Liver (tissue), 9 donors: ENCODE measurements around the gene PGM3. TPM values are rescaled to one million over a fixed set of nuclear protein-coding genes. Genes with fewer than 3 reads are reported as not detected.

ENCODE experiments used
- DNase-seq: peaks from one replicate; pipeline ENCODE4 v3.0.0-alpha.2; 2017; ENCODE audit warnings: low spot score
- H3K27ac ChIP-seq, 2 donors: one replicate each; pipeline ENCODE4 v1.7.0; 2013; ENCODE audit warnings: inconsistent platforms in 2 of 2, low read length in 2 of 2, control low read depth in 1 of 2, low read depth in 1 of 2, mild to moderate bottlenecking in 1 of 2
- H3K27me3 ChIP-seq, 4 donors: one replicate each; pipeline versions ENCODE4 v1.6.1 to v1.7.0; 2013; ENCODE audit warnings: low read length in 3 of 4, inconsistent platforms in 1 of 4, mild to moderate bottlenecking in 1 of 4, moderate library complexity in 1 of 4; ENCODE audit not compliant: control insufficient read depth in 4 of 4, insufficient read depth in 4 of 4
- H3K36me3 ChIP-seq, 4 donors: one replicate each; pipeline versions ENCODE4 v1.6.1 to v1.7.0; 2013; ENCODE audit warnings: low read length in 3 of 4, mild to moderate bottlenecking in 3 of 4, low read depth in 1 of 4, moderate library complexity in 1 of 4; ENCODE audit not compliant: control insufficient read depth in 4 of 4, insufficient read depth in 3 of 4
- H3K4me1 ChIP-seq, 4 donors: one replicate each; pipeline versions ENCODE4 v1.6.1 to v1.7.0; 2013; ENCODE audit warnings: low read length in 3 of 4, mild to moderate bottlenecking in 3 of 4, moderate library complexity in 1 of 4; ENCODE audit not compliant: control insufficient read depth in 4 of 4, insufficient read depth in 4 of 4
- H3K4me3 ChIP-seq, 3 donors: one replicate each; pipeline versions ENCODE4 v1.6.1 to v1.7.0; 2013; ENCODE audit warnings: low read length in 3 of 3, control low read depth in 1 of 3, low read depth in 1 of 3, mild to moderate bottlenecking in 1 of 3
- H3K9ac ChIP-seq, 2 donors: one replicate each; pipeline ENCODE4 v1.7.0; 2013; ENCODE audit warnings: low read length in 2 of 2, mild to moderate bottlenecking in 2 of 2, moderate library complexity in 2 of 2, control low read depth in 1 of 2, low read depth in 1 of 2
- H3K9me3 ChIP-seq, 4 donors: one replicate each; pipeline versions ENCODE4 v1.6.1 to v1.7.0; 2013; ENCODE audit warnings: low read length in 3 of 4; ENCODE audit not compliant: control insufficient read depth in 4 of 4
- ATF3 ChIP-seq: IDR thresholded peaks from 2 replicates; pipeline ENCODE4 v1.6.1; 2016; ENCODE audit warnings: antibody characterized with exemption
- CTCF ChIP-seq: fragments of 150-350 bp; IDR thresholded peaks from 2 replicates; pipeline ENCODE4 v1.5.1; 2017; ENCODE audit warnings: improper control_type of control experiment, low read depth, low read length; ENCODE audit not compliant: missing input control
- EGR1 ChIP-seq, 2 donors: IDR thresholded peaks; 2 replicates each; pipeline ENCODE4 v1.6.1; 2016 to 2018; ENCODE audit warnings: antibody characterized with exemption in 2 of 2, low read depth in 2 of 2
- FOXA1 ChIP-seq: IDR thresholded peaks from 2 replicates; pipeline ENCODE4 v1.6.1; 2016; ENCODE audit warnings: antibody characterized with exemption
- FOXA2 ChIP-seq: IDR thresholded peaks from 2 replicates; pipeline ENCODE4 v1.6.1; 2016; ENCODE audit warnings: antibody characterized with exemption
- GABPA ChIP-seq, 2 donors: IDR thresholded peaks in 1 of 2; conservative IDR thresholded peaks in 1 of 2; 2 replicates each; pipeline ENCODE4 v1.6.1; 2016; ENCODE audit warnings: antibody characterized with exemption in 2 of 2, mild to moderate bottlenecking in 1 of 2, moderate library complexity in 1 of 2
- HNF4A ChIP-seq, 2 donors: conservative IDR thresholded peaks; 2 replicates each; pipeline ENCODE4 v1.6.1; 2016; ENCODE audit warnings: antibody characterized with exemption in 2 of 2, mild to moderate bottlenecking in 2 of 2
- HNF4G ChIP-seq: IDR thresholded peaks from 2 replicates; pipeline ENCODE4 v1.6.1; 2016; ENCODE audit warnings: antibody characterized with exemption
- JUND ChIP-seq, 2 donors: IDR thresholded peaks; 2 replicates each; pipeline ENCODE4 v1.6.1; 2016; ENCODE audit warnings: antibody characterized with exemption in 2 of 2
- MAX ChIP-seq: IDR thresholded peaks from 2 replicates; pipeline ENCODE4 v1.6.1; 2016; ENCODE audit warnings: antibody characterized with exemption
- NR2F2 ChIP-seq: IDR thresholded peaks from 2 replicates; pipeline ENCODE4 v1.6.1; 2016; ENCODE audit warnings: antibody characterized with exemption
- RAD21 ChIP-seq, 2 donors: IDR thresholded peaks; 2 replicates each; pipeline ENCODE4 v1.6.1; 2016; ENCODE audit warnings: antibody characterized with exemption in 2 of 2, mild to moderate bottlenecking in 2 of 2
- REST ChIP-seq: IDR thresholded peaks from 2 replicates; pipeline ENCODE4 v1.6.1; 2016; ENCODE audit warnings: antibody characterized with exemption, mild to moderate bottlenecking
- RXRA ChIP-seq, 2 donors: IDR thresholded peaks; 2 replicates each; pipeline ENCODE4 v1.6.1; 2017 to 2018; ENCODE audit warnings: antibody characterized with exemption in 2 of 2, mild to moderate bottlenecking in 1 of 2
- SP1 ChIP-seq: IDR thresholded peaks from 2 replicates; pipeline ENCODE4 v1.6.1; 2018; ENCODE audit warnings: antibody characterized with exemption, mild to moderate bottlenecking
- TAF1 ChIP-seq: conservative IDR thresholded peaks from 2 replicates; pipeline ENCODE4 v1.6.1; 2016; ENCODE audit warnings: antibody characterized with exemption, mild to moderate bottlenecking
- YY1 ChIP-seq: IDR thresholded peaks from 2 replicates; pipeline ENCODE4 v1.6.1; 2016; ENCODE audit warnings: antibody characterized with exemption, mild to moderate bottlenecking
- ZBTB33 ChIP-seq: IDR thresholded peaks from 2 replicates; pipeline ENCODE4 v1.6.1; 2016; ENCODE audit warnings: antibody characterized with exemption
- WGBS: extraction: QIAGEN DNeasy Blood & Tissue Kit; methylation state at CpG from one replicate; pipeline ENCODE4 v1.1.7; 2013; 5-methylcytosine and 5-hydroxymethylcytosine counted together
- polyA plus RNA-seq, 2 donors: library from polyadenylated mRNA; stranded (reverse) in 1 of 2; unstranded in 1 of 2; fragments of 200-250 nt in 1 of 2; fragments of >200 nt in 1 of 2; fragmentation: Nextera tagmentation in 1 of 2; extraction: Ambion mirVana in 1 of 2; gene quantifications; one replicate each; pipeline versions ENCODE4 v1.2.1 to v1.2.3, GENCODE V29; 2013 to 2015
- total RNA-seq, 2 donors: library from RNA; depleted of rRNA; stranded (reverse); fragments of >200 nt; gene quantifications; one replicate each; pipeline ENCODE4 v1.2.3, GENCODE V29; 2014
- donor health status: healthy.
- donor health status: healthy.
- donor health status: healthy.
- donor health status: healthy.
- donor health status: healthy.

Gene PGM3
- total and polyA plus RNA-seq, 4 donors = 14.7 to 61.1 (median 26.0) TPM

GRCh38 chr6:83151114-83151513, 42.0 kb downstream of the PGM3 start:
- H3K9me3 ChIP-seq = no peaks in the 10 kb centered on the region
- H3K36me3 ChIP-seq = peaks cover 4 to 36% (median 19%) of the 10 kb centered on the region in 4 donors
- H3K27me3 ChIP-seq = no peaks in the 10 kb centered on the region
- no peak overlapping the region for H3K27ac ChIP-seq
- peaks cover 0 to 3% (median 0%) of the 10 kb centered on the region in 4 donors for H3K4me1 ChIP-seq
- over 99% methylated on average over 2 of the region's 2 CpGs for WGBS
- no peak overlapping the region for H3K4me3 ChIP-seq
- no peak for TF ChIP-seq ZBTB33
- TF ChIP-seq FOXA1 = no peak
- no peak for TF ChIP-seq YY1
- no peak for TF ChIP-seq ATF3
- no peak for TF ChIP-seq HNF4A (conservative IDR thresholded peaks at IDR 0.05)
- no peak for TF ChIP-seq MAX
- no peak for TF ChIP-seq FOXA2
- no peak for TF ChIP-seq RXRA (IDR thresholded peaks at IDR 0.05)
- no peak for TF ChIP-seq CTCF
- TF ChIP-seq RAD21 (IDR thresholded peaks at IDR 0.05) = no peak
- no peak for TF ChIP-seq NR2F2
- TF ChIP-seq HNF4G = no peak
- TF ChIP-seq EGR1 (IDR thresholded peaks at IDR 0.05; ENCODE audit: low read depth in 2 of 2) = no peak
- no peak for DNase-seq
- H3K9ac ChIP-seq = no peak overlapping the region

- TF ChIP-seq HNF4A (conservative IDR thresholded peaks at IDR 0.05) (no peak), RAD21 (IDR thresholded peaks at IDR 0.05) (no peak), HNF4G (no peak), SP1 (no peak), REST (no peak), FOXA1 (no peak), GABPA (IDR thresholded peaks at IDR 0.05 in 1 of 2, conservative IDR thresholded peaks at IDR 0.05 in 1 of 2) (no peak), ZBTB33 (no peak), NR2F2 (no peak), MAX (no peak), ATF3 (no peak), YY1 (no peak), TAF1 (no peak), FOXA2 (no peak), CTCF (no peak), JUND (IDR thresholded peaks at IDR 0.05) (no peak), EGR1 (IDR thresholded peaks at IDR 0.05; ENCODE audit: low read depth in 2 of 2) (no peak), RXRA (IDR thresholded peaks at IDR 0.05) (no peak)
- Histone ChIP-seq H3K4me1 (peaks cover 0 to 1% (median 0%) of the 10 kb centered on the region in 4 donors), H3K9ac (no peak overlapping the region), H3K4me3 (no peak overlapping the region), H3K9me3 (no peaks in the 10 kb centered on the region), H3K36me3 (peaks cover 7 to 32% (median 29%) of the 10 kb centered on the region in 4 donors), H3K27me3 (no peaks in the 10 kb centered on the region), H3K27ac (no peak overlapping the region)
- DNase-seq = no peak
- 90% methylated on average over 3 of the region's 3 CpGs for WGBS
These were observed 54.3 kb downstream of the PGM3 start for GRCh38 chr6:83138758-83139157.
